Body of pancreas (tissue), 4 donors: ENCODE measurements around the gene CCL7. TPM values are rescaled to one million over a fixed set of nuclear protein-coding genes. Genes with fewer than 3 reads are reported as not detected.

Experiments
- ATAC-seq: fragments of 150-250 bp; one replicate; pipeline ENCODE4 v1.9.1; 2016
- DNase-seq, 4 donors: peaks; one replicate each; pipeline ENCODE4 v3.0.0-alpha.2; 2019
- H3K27ac ChIP-seq, 4 donors: fragments of 200-600 bp; sonication (generic); 1 replicate in 3 of 4; 2 replicates in 1 of 4; pipeline versions ENCODE4 v1.5.1 to v1.6.1; 2016 to 2019; ENCODE audit warnings: mild to moderate bottlenecking in 1 of 4, mixed read lengths in 1 of 4, moderate library complexity in 1 of 4
- H3K27me3 ChIP-seq, 2 donors: fragments of 200-600 bp; sonication (generic); one replicate each; pipeline ENCODE4 v1.6.0; 2016; ENCODE audit warnings: mild to moderate bottlenecking in 1 of 2
- H3K36me3 ChIP-seq, 2 donors: fragments of 200-600 bp; sonication (generic); replicated peaks in 1 of 2; 2 replicates each; pipeline ENCODE4 v1.5.1; 2016; ENCODE audit warnings: low read depth in 2 of 2; ENCODE audit not compliant: insufficient read depth in 1 of 2
- H3K4me1 ChIP-seq: fragments of 200-600 bp; sonication (generic); one replicate; pipeline ENCODE4 v1.6.0; 2016
- H3K4me3 ChIP-seq, 2 donors: fragments of 200-600 bp; sonication (generic); 1 replicate in 1 of 2; 2 replicates in 1 of 2; pipeline ENCODE4 v1.5.1; 2016 to 2019
- H3K9me3 ChIP-seq, 3 donors: fragments of 200-600 bp; sonication (generic); 1 replicate in 2 of 3; 2 replicates in 1 of 3; pipeline ENCODE4 v1.5.1; 2016
- POLR2A ChIP-seq, 3 donors: fragments of 450-650 bp; IDR thresholded peaks; one replicate each; pipeline ENCODE4 v1.6.1; 2016; ENCODE audit warnings: antibody characterized with exemption in 3 of 3, mild to moderate bottlenecking in 2 of 3
- WGBS, 2 donors: methylation state at CpG; one replicate each; pipeline ENCODE4 v1.1.5; 2017; 5-methylcytosine and 5-hydroxymethylcytosine counted together
- intact Hi-C: fragments of 100-400 bp; cut with DNase I; formaldehyde crosslinking; loops from one replicate; pipeline ENCODE4 v1.15.1; 2023
- total RNA-seq, 2 donors: library from RNA; depleted of rRNA; stranded (reverse); fragments of >200 nt; gene quantifications; one replicate each; pipeline ENCODE4 v1.1.0, GENCODE V29; 2016
- TF ChIP-seq, protein P1 (sequence below), 7 experiments: fragments of 450-650 bp in 4 of 7; fragments of 200-600 bp in 3 of 7; sonication (generic) in 3 of 7; IDR thresholded peaks; one replicate each; pipeline ENCODE4 v1.5.1; 2016 to 2019; ENCODE audit warnings: antibody characterized with exemption in 7 of 7

The CCL7 gene
- total RNA-seq, 2 donors from 2014 or later, result not detected

DNA sequence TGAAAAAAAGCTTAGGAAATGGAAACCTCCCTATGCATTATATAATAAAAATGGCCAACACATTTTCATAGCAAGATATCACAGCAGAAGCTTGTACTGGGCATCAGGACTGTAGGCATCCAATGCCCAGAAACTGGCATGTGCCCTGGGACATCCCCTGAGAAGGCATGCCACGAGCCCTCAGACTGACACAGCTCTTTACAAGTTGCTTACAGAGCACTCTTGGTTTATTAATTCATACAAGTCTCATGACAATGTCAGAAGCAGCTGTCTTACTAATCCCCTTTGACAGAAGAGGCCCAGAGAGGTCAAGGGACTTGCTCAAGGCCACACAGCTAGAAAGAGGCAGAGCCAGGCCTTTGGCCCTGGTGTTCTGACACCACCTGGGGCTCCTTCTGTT lies 20.5 kb upstream of the CCL7 start:
- TF ChIP-seq POLR2A (IDR thresholded peaks at IDR 0.05), result no peak
- TF ChIP-seq, protein P1, sequence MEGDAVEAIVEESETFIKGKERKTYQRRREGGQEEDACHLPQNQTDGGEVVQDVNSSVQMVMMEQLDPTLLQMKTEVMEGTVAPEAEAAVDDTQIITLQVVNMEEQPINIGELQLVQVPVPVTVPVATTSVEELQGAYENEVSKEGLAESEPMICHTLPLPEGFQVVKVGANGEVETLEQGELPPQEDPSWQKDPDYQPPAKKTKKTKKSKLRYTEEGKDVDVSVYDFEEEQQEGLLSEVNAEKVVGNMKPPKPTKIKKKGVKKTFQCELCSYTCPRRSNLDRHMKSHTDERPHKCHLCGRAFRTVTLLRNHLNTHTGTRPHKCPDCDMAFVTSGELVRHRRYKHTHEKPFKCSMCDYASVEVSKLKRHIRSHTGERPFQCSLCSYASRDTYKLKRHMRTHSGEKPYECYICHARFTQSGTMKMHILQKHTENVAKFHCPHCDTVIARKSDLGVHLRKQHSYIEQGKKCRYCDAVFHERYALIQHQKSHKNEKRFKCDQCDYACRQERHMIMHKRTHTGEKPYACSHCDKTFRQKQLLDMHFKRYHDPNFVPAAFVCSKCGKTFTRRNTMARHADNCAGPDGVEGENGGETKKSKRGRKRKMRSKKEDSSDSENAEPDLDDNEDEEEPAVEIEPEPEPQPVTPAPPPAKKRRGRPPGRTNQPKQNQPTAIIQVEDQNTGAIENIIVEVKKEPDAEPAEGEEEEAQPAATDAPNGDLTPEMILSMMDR (IDR thresholded peaks at IDR 0.05), result no peak
- Histone ChIP-seq H3K4me3 (no peak overlapping the region), H3K9me3 (no peaks in the 10 kb centered on the region), H3K36me3 (no peaks in the 10 kb centered on the region), H3K4me1 (peaks cover 69% of the 10 kb centered on the region), H3K27ac (peak overlapping the region in 3 of 4 donors; percentile 53 to 86 (median 83)), H3K27me3 (no peaks in the 10 kb centered on the region)
- WGBS, 2 donors, result 22 to 61% methylated on average over 1 of the region's 1 CpG
- intact Hi-C loops, result no loop called here
- no peak for ATAC-seq
- DNase-seq, result peak in 1 of 4 donors; percentile 49

DNA sequence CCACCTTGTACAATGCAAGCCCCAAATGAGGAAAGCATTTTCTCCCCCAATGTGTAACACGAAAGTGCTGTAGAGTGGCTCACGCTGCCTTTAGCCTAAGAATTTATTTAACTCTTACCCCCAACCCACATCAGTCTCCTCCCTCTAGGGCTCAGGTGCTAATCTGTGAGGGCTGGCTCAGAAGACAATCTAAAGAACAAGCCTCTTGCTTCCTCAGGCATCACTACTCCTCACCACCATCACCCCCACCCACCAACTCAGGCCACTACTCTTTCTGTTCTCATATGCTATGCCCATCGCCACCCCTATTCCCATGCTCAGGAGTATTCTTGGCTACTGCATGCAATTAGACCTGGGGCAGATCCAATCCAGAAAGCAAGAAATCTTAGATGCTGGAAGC lies 18.8 kb upstream of the CCL7 start:
- Histone ChIP-seq H3K27me3 (no peaks in the 10 kb centered on the region), H3K4me3 (no peak overlapping the region), H3K36me3 (no peaks in the 10 kb centered on the region), H3K27ac (peak overlapping the region in 3 of 4 donors; percentile 81 to 86 (median 83)), H3K9me3 (no peaks in the 10 kb centered on the region), H3K4me1 (peaks cover 76% of the 10 kb centered on the region)
- TF ChIP-seq, protein P1 (IDR thresholded peaks at IDR 0.05), result no peak
- no peak for TF ChIP-seq POLR2A (IDR thresholded peaks at IDR 0.05)
- DNase-seq (no peak), ATAC-seq (no peak)
- 52 to 67% methylated on average over 3 of the region's 3 CpGs for WGBS, 2 donors
- intact Hi-C loops, result no loop called here

DNA sequence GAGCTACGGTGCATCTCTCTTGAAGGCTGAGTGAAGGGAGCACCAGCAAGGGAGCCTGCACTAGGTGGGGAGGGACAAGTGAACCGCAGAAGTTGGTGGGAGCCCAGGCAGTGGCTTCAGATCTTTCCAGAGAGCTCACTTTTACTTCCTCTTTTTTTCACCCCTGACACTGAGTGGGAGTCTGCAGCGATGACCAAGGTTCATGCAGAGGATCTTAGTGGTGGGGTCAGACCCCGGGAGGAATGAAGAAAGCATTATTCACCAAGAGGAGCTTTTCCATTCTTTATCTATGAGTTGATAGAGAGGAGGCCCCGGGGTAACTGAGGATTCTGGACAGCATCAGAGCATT lies 18.0 kb upstream of the CCL7 start:
- H3K4me3 ChIP-seq, result no peak overlapping the region
- WGBS, 2 donors, result 25 to 36% methylated on average over 5 of the region's 5 CpGs
- peak overlapping the region; percentile 65 to 86 (median 82) for H3K27ac ChIP-seq
- intact Hi-C loops, result no loop called here
- peak in 1 of 4 donors; percentile 21 for DNase-seq
- ATAC-seq, result no peak
- TF ChIP-seq POLR2A (IDR thresholded peaks at IDR 0.05), result no peak
- TF ChIP-seq, protein P1 (IDR thresholded peaks at IDR 0.05), result no peak
- H3K36me3 ChIP-seq, result no peaks in the 10 kb centered on the region
- no peaks in the 10 kb centered on the region for H3K27me3 ChIP-seq
- peaks cover 81% of the 10 kb centered on the region for H3K4me1 ChIP-seq
- H3K9me3 ChIP-seq, result no peaks in the 10 kb centered on the region

DNA sequence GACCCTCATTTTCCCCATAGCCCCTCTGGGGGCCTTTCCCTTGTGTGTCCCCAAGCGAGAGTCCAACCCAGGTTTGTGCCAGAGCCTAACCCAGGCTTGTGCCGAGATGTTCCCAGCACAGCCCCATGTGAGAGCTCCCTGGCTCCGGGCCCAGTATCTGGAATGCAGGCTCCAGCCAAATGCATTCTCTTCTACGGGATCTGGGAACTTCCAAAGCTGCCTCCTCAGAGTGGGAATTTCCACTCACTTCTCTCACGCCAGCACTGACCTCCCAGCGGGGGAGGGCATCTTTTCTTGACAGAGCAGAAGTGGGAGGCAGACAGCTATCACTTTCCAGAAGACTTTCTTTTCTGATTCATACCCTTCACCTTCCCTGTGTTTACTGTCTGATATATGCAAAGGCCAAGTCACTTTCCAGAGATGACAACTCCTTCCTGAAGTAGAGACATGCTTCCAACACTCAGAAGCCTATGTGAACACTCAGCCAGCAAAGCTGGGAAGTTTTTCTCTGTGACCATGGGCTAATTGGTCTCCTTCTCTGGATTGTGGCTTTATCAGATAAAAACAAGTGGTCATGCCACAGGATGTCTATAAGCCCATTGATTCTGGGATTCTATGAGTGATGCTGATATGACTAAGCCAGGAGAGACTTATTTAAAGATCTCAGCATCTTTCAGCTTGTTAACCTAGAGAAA lies 17.4 kb upstream of the CCL7 start:
- 0 to 15% methylated on average over 3 to 6 of the region's 6 CpGs for WGBS, 2 donors
- DNase-seq (peak; percentile 82 to 91 (median 90)), ATAC-seq (peak; percentile 79)
- no peak overlapping the region for H3K4me3 ChIP-seq
- no peaks in the 10 kb centered on the region for H3K36me3 ChIP-seq
- peak overlapping the region; percentile 68 to 86 (median 82) for H3K27ac ChIP-seq
- TF ChIP-seq, protein P1 (IDR thresholded peaks at IDR 0.05), result no peak
- peak in 2 of 3 donors; percentile 48 to 49 for TF ChIP-seq POLR2A (IDR thresholded peaks at IDR 0.05)
- H3K9me3 ChIP-seq, result no peaks in the 10 kb centered on the region
- peaks cover 79% of the 10 kb centered on the region for H3K4me1 ChIP-seq
- intact Hi-C loops, result no loop called here
- H3K27me3 ChIP-seq, result no peaks in the 10 kb centered on the region

DNA sequence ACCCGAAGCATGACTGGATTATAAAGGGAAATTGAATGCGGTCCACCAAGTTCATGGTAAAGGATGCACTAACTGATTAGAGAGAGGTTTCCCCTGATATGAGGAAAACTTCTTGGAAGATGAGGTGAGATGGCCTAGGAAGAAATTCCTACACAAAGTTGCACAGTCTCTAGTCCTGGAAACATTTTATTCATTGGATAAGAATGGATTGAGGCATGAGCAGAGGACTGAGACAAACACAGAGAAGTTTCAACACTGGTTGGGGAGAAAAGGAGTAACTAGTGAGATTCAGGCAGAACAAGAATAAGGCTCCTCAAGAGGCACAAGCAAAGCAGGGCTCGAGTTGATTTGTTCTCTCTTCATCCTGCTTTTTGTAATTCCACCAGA lies 16.9 kb upstream of the CCL7 start:
- H3K36me3 ChIP-seq, result no peaks in the 10 kb centered on the region
- WGBS, 2 donors, result 52 to 56% methylated on average over 3 of the region's 3 CpGs
- DNase-seq (no peak), ATAC-seq (no peak)
- peaks cover 74% of the 10 kb centered on the region for H3K4me1 ChIP-seq
- no peaks in the 10 kb centered on the region for H3K9me3 ChIP-seq
- peak overlapping the region; percentile 68 to 86 (median 82) for H3K27ac ChIP-seq
- no peaks in the 10 kb centered on the region for H3K27me3 ChIP-seq
- TF ChIP-seq, protein P1 (IDR thresholded peaks at IDR 0.05), result no peak
- no peak for TF ChIP-seq POLR2A (IDR thresholded peaks at IDR 0.05)
- intact Hi-C loops, result no loop called here
- H3K4me3 ChIP-seq, result no peak overlapping the region
